ENCODE data around the gene RBFOX2. TPM values are rescaled to one million over a fixed set of nuclear protein-coding genes. Genes with fewer than 3 reads are reported as not detected.

The RBFOX2 gene
- polyA plus RNA-seq, 1 of the 3 experiments (the other 2 are of a cell fraction) = 115 TPM

- Histone ChIP-seq H3K4me3 (ENCODE audit: low read depth in 2 of 2, low read length in 1 of 2) (no peak overlapping the region), H3K36me3 (replicated peaks in 1 of 2; ENCODE audit: control insufficient read depth in 1 of 2, insufficient read depth in 2 of 2, low read length in 1 of 2) (no peaks in the 10 kb centered on the region), H3K9ac (no peak overlapping the region), H3K27ac (ENCODE audit: low read depth in 2 of 2, low read length in 1 of 2) (no peak overlapping the region), H4K20me1 (ENCODE audit: insufficient read depth) (no peaks in the 10 kb centered on the region), H3K9me3 (no peaks in the 10 kb centered on the region), H3K27me3 (ENCODE audit: insufficient read depth) (no peaks in the 10 kb centered on the region; the same call in 1 of the 2 replicates), H3K79me2 (ENCODE audit: insufficient read depth) (no peaks in the 10 kb centered on the region), H3K4me1 (ENCODE audit: control insufficient read depth in 1 of 2, insufficient read depth in 2 of 2, low read depth in 1 of 2, low read length in 1 of 2) (no peaks in the 10 kb centered on the region; a peak in 1 of 4 replicates), H2AFZ (ENCODE audit: low read depth) (no peak overlapping the region), H3K9me2 (no peaks in the 10 kb centered on the region), H3K4me2 (no peak overlapping the region), H3F3A (replicated peaks; ENCODE audit: insufficient read depth) (no peaks in the 10 kb centered on the region)
- POLR2A ChIA-PET = no interaction called here
- no peak for DNase-seq
- 92% methylated on average over 1 of the region's 1 CpG for WGBS (ENCODE audit: low lambda C conversion rate)
- CTCF ChIA-PET = interaction anchor here (0.6 to 1.1 kb wide), 2 partner anchors 25 to 149 kb away, joined by 3 read pairs; no protein-coding TSS in a partner anchor
- TF ChIP-seq, protein P1, sequence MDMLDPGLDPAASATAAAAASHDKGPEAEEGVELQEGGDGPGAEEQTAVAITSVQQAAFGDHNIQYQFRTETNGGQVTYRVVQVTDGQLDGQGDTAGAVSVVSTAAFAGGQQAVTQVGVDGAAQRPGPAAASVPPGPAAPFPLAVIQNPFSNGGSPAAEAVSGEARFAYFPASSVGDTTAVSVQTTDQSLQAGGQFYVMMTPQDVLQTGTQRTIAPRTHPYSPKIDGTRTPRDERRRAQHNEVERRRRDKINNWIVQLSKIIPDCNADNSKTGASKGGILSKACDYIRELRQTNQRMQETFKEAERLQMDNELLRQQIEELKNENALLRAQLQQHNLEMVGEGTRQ (IDR thresholded peaks at IDR 0.05; ENCODE audit: borderline replicate concordance, low read depth, low read length) = no peak
- TF ChIP-seq NRF1 (IDR thresholded peaks at IDR 0.05; ENCODE audit: low read depth, low read length) (no peak), FOXM1 (IDR thresholded peaks at IDR 0.05; ENCODE audit: low read depth) (no peak), RFX5 (IDR thresholded peaks at IDR 0.05; ENCODE audit: low read length) (no peak), RCOR1 (IDR thresholded peaks at IDR 0.05; ENCODE audit: low read length) (no peak), TAF1 (IDR thresholded peaks at IDR 0.05; ENCODE audit: borderline replicate concordance, low read depth, low read length) (no peak), MXI1 (IDR thresholded peaks at IDR 0.05; ENCODE audit: low read depth, low read length) (no peak), GABPA (IDR thresholded peaks at IDR 0.05; ENCODE audit: low read depth) (no peak), EP300 (IDR thresholded peaks at IDR 0.05; ENCODE audit: borderline replicate concordance in 1 of 2, low read depth in 1 of 2, low read length in 1 of 2) (no peak), FOXJ3 (CRISPR knock-in tag; IDR thresholded peaks at IDR 0.05) (no peak), RXRA (IDR thresholded peaks at IDR 0.05; ENCODE audit: borderline replicate concordance, low read depth) (no peak), JUND (IDR thresholded peaks at IDR 0.05) (no peak), MEF2A (IDR thresholded peaks at IDR 0.05; ENCODE audit: borderline replicate concordance, low read depth) (no peak), ELF1 (IDR thresholded peaks at IDR 0.05) (no peak), TEAD4 (IDR thresholded peaks at IDR 0.05; ENCODE audit: borderline replicate concordance, insufficient read depth) (no peak), POLR2AphosphoS5 (IDR thresholded peaks at IDR 0.05; ENCODE audit: low read depth, low read length) (no peak), EZH2phosphoT487 (IDR thresholded peaks at IDR 0.05; ENCODE audit: borderline replicate concordance, low read depth) (no peak)
- TF ChIP-seq, protein P2, sequence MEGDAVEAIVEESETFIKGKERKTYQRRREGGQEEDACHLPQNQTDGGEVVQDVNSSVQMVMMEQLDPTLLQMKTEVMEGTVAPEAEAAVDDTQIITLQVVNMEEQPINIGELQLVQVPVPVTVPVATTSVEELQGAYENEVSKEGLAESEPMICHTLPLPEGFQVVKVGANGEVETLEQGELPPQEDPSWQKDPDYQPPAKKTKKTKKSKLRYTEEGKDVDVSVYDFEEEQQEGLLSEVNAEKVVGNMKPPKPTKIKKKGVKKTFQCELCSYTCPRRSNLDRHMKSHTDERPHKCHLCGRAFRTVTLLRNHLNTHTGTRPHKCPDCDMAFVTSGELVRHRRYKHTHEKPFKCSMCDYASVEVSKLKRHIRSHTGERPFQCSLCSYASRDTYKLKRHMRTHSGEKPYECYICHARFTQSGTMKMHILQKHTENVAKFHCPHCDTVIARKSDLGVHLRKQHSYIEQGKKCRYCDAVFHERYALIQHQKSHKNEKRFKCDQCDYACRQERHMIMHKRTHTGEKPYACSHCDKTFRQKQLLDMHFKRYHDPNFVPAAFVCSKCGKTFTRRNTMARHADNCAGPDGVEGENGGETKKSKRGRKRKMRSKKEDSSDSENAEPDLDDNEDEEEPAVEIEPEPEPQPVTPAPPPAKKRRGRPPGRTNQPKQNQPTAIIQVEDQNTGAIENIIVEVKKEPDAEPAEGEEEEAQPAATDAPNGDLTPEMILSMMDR (IDR thresholded peaks at IDR 0.05) = no peak
- TF ChIP-seq, protein P3, sequence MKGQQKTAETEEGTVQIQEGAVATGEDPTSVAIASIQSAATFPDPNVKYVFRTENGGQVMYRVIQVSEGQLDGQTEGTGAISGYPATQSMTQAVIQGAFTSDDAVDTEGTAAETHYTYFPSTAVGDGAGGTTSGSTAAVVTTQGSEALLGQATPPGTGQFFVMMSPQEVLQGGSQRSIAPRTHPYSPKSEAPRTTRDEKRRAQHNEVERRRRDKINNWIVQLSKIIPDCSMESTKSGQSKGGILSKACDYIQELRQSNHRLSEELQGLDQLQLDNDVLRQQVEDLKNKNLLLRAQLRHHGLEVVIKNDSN (IDR thresholded peaks at IDR 0.05; ENCODE audit: borderline replicate concordance, low read depth) = no peak
- TF ChIP-seq, protein P4, sequence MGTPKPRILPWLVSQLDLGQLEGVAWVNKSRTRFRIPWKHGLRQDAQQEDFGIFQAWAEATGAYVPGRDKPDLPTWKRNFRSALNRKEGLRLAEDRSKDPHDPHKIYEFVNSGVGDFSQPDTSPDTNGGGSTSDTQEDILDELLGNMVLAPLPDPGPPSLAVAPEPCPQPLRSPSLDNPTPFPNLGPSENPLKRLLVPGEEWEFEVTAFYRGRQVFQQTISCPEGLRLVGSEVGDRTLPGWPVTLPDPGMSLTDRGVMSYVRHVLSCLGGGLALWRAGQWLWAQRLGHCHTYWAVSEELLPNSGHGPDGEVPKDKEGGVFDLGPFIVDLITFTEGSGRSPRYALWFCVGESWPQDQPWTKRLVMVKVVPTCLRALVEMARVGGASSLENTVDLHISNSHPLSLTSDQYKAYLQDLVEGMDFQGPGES (IDR thresholded peaks at IDR 0.05; ENCODE audit: low read depth, low read length) = no peak
These were observed 338.6 kb downstream of the RBFOX2 start for GRCh38 chr22:35690001-35690400.
